ENCODE measurements around the gene VEGFD. TPM values are rescaled to one million over a fixed set of nuclear protein-coding genes. Genes with fewer than 3 reads are reported as not detected.

VEGFD gene
- total RNA-seq, 1 donor from 2014 or later, result not detected

- H3K36me3 Mint-ChIP-seq (ENCODE audit: low read depth), result no peaks in the 10 kb centered on the region
- H3K27me3 Mint-ChIP-seq, result no peaks in the 10 kb centered on the region
- no peaks in the 10 kb centered on the region for H3K9me3 Mint-ChIP-seq
- H3K4me3 Mint-ChIP-seq, result no peak overlapping the region
- intact Hi-C loops (cut with micrococcal nuclease), result no loop called here
- no peak for DNase-seq
- no peak overlapping the region for H3K27ac Mint-ChIP-seq
- no peaks in the 10 kb centered on the region for H3K4me1 Mint-ChIP-seq
Measured at GRCh38 chrX:15399962-15400391, 15.8 kb upstream of the VEGFD start.

- no peak overlapping the region for H3K27ac Mint-ChIP-seq
- no peaks in the 10 kb centered on the region for H3K36me3 Mint-ChIP-seq (ENCODE audit: low read depth)
- H3K9me3 Mint-ChIP-seq, result no peaks in the 10 kb centered on the region
- no peaks in the 10 kb centered on the region for H3K4me1 Mint-ChIP-seq
- no peak overlapping the region for H3K4me3 Mint-ChIP-seq
- intact Hi-C loops (cut with micrococcal nuclease), result no loop called here
- DNase-seq, result no peak
- H3K27me3 Mint-ChIP-seq, result no peaks in the 10 kb centered on the region
Measured at GRCh38 chrX:15398874-15399273, 14.7 kb upstream of the VEGFD start.

- Mint-ChIP-seq H3K4me1 (no peaks in the 10 kb centered on the region), H3K4me3 (no peak overlapping the region), H3K27ac (no peak overlapping the region), H3K27me3 (no peaks in the 10 kb centered on the region), H3K9me3 (no peaks in the 10 kb centered on the region), H3K36me3 (ENCODE audit: low read depth) (no peaks in the 10 kb centered on the region)
- intact Hi-C loops (cut with micrococcal nuclease), result no loop called here
- DNase-seq, result no peak
Measured at GRCh38 chrX:15395789-15396188, 11.6 kb upstream of the VEGFD start.

GRCh38 chrX:15391850-15392249 lies 7.6 kb upstream of the VEGFD start:
- Mint-ChIP-seq H3K4me1 (no peaks in the 10 kb centered on the region), H3K36me3 (ENCODE audit: low read depth) (no peaks in the 10 kb centered on the region), H3K27ac (no peak overlapping the region), H3K4me3 (no peak overlapping the region), H3K27me3 (no peaks in the 10 kb centered on the region), H3K9me3 (no peaks in the 10 kb centered on the region)
- intact Hi-C loops (cut with micrococcal nuclease), result no loop called here
- DNase-seq, result no peak

- Mint-ChIP-seq H3K4me1 (no peaks in the 10 kb centered on the region), H3K27me3 (no peaks in the 10 kb centered on the region), H3K36me3 (ENCODE audit: low read depth) (no peaks in the 10 kb centered on the region), H3K27ac (no peak overlapping the region), H3K9me3 (no peaks in the 10 kb centered on the region), H3K4me3 (no peak overlapping the region)
- DNase-seq, result no peak
- intact Hi-C loops (cut with micrococcal nuclease), result no loop called here
Measured at GRCh38 chrX:15382813-15383212, 1.4 kb downstream of the VEGFD start.

GRCh38 chrX:15376956-15377355 lies 7.3 kb downstream of the VEGFD start:
- DNase-seq, result no peak
- Mint-ChIP-seq H3K4me1 (no peaks in the 10 kb centered on the region), H3K27me3 (peaks cover 2% of the 10 kb centered on the region), H3K36me3 (ENCODE audit: low read depth) (no peaks in the 10 kb centered on the region), H3K4me3 (no peak overlapping the region), H3K27ac (no peak overlapping the region), H3K9me3 (no peaks in the 10 kb centered on the region)
- intact Hi-C loops (cut with micrococcal nuclease), result no loop called here

- DNase-seq, result no peak
- H3K27me3 Mint-ChIP-seq, result peaks cover 7% of the 10 kb centered on the region
- no peaks in the 10 kb centered on the region for H3K36me3 Mint-ChIP-seq (ENCODE audit: low read depth)
- H3K9me3 Mint-ChIP-seq, result no peaks in the 10 kb centered on the region
- H3K4me3 Mint-ChIP-seq, result no peak overlapping the region
- intact Hi-C loops (cut with micrococcal nuclease), result no loop called here
- no peak overlapping the region for H3K27ac Mint-ChIP-seq
- no peaks in the 10 kb centered on the region for H3K4me1 Mint-ChIP-seq
Measured at GRCh38 chrX:15373976-15374375, 10.2 kb downstream of the VEGFD start.

- no peaks in the 10 kb centered on the region for H3K9me3 Mint-ChIP-seq
- H3K4me3 Mint-ChIP-seq, result no peak overlapping the region
- H3K27ac Mint-ChIP-seq, result no peak overlapping the region
- H3K36me3 Mint-ChIP-seq (ENCODE audit: low read depth), result no peaks in the 10 kb centered on the region
- intact Hi-C loops (cut with micrococcal nuclease), result no loop called here
- no peaks in the 10 kb centered on the region for H3K4me1 Mint-ChIP-seq
- H3K27me3 Mint-ChIP-seq, result peaks cover 15% of the 10 kb centered on the region
- no peak for DNase-seq
Measured at GRCh38 chrX:15366506-15367352, 17.5 kb downstream of the VEGFD start.

- H3K4me1 Mint-ChIP-seq, result no peaks in the 10 kb centered on the region
- no peaks in the 10 kb centered on the region for H3K9me3 Mint-ChIP-seq
- H3K36me3 Mint-ChIP-seq (ENCODE audit: low read depth), result no peaks in the 10 kb centered on the region
- peaks cover 9% of the 10 kb centered on the region for H3K27me3 Mint-ChIP-seq
- DNase-seq, result no peak
- no peak overlapping the region for H3K4me3 Mint-ChIP-seq
- no peak overlapping the region for H3K27ac Mint-ChIP-seq
- intact Hi-C loops (cut with micrococcal nuclease), result no loop called here
Measured at GRCh38 chrX:15359701-15360100, 24.5 kb downstream of the VEGFD start.

GRCh38 chrX:15358533-15358932 lies 25.7 kb downstream of the VEGFD start:
- H3K27ac Mint-ChIP-seq, result no peak overlapping the region
- intact Hi-C loops (cut with micrococcal nuclease), result no loop called here

GRCh38 chrX:15356444-15356843 lies 27.8 kb downstream of the VEGFD start:
- H3K4me3 Mint-ChIP-seq, result no peak overlapping the region
- no peak for DNase-seq
- H3K36me3 Mint-ChIP-seq (ENCODE audit: low read depth), result no peaks in the 10 kb centered on the region
- H3K27ac Mint-ChIP-seq, result no peak overlapping the region
- intact Hi-C loops (cut with micrococcal nuclease), result no loop called here
- no peaks in the 10 kb centered on the region for H3K4me1 Mint-ChIP-seq
- peaks cover 4% of the 10 kb centered on the region for H3K27me3 Mint-ChIP-seq
- H3K9me3 Mint-ChIP-seq, result no peaks in the 10 kb centered on the region

More at GRCh38 chrX:15358533-15358932, 25.7 kb downstream of the VEGFD start:
- no peak overlapping the region for H3K4me3 Mint-ChIP-seq
- H3K9me3 Mint-ChIP-seq, result no peaks in the 10 kb centered on the region
- peaks cover 5% of the 10 kb centered on the region for H3K27me3 Mint-ChIP-seq
- DNase-seq, result no peak
- H3K4me1 Mint-ChIP-seq, result no peaks in the 10 kb centered on the region
- H3K36me3 Mint-ChIP-seq (ENCODE audit: low read depth), result no peaks in the 10 kb centered on the region

GRCh38 chrX:15350329-15350996 lies 33.8 kb downstream of the VEGFD start:
- intact Hi-C loops (cut with micrococcal nuclease), result no loop called here
- Mint-ChIP-seq H3K36me3 (ENCODE audit: low read depth) (no peaks in the 10 kb centered on the region), H3K27ac (no peak overlapping the region), H3K27me3 (peaks cover 4% of the 10 kb centered on the region), H3K4me3 (no peak overlapping the region), H3K9me3 (no peaks in the 10 kb centered on the region), H3K4me1 (no peaks in the 10 kb centered on the region)
- DNase-seq, result no peak

GRCh38 chrX:15349046-15349445 lies 35.2 kb downstream of the VEGFD start:
- peak; percentile 69 for DNase-seq
- H3K27me3 Mint-ChIP-seq, result peaks cover 11% of the 10 kb centered on the region
- H3K4me1 Mint-ChIP-seq, result no peaks in the 10 kb centered on the region
- intact Hi-C loops (cut with micrococcal nuclease), result loop anchor here (1.0 to 5.0 kb wide), 2 partner anchors 119 to 218 kb away; no protein-coding TSS in a partner anchor
- H3K9me3 Mint-ChIP-seq, result no peaks in the 10 kb centered on the region
- no peak overlapping the region for H3K27ac Mint-ChIP-seq
- no peaks in the 10 kb centered on the region for H3K36me3 Mint-ChIP-seq (ENCODE audit: low read depth)
- no peak overlapping the region for H3K4me3 Mint-ChIP-seq

GRCh38 chrX:15345976-15346375 lies 38.2 kb downstream of the VEGFD start:
- no peak overlapping the region for H3K27ac Mint-ChIP-seq
- H3K4me1 Mint-ChIP-seq, result no peaks in the 10 kb centered on the region
- intact Hi-C loops (cut with micrococcal nuclease), result loop anchor here (5.0 kb wide), 1 partner anchor 221 kb away; no protein-coding TSS in a partner anchor

More at GRCh38 chrX:15345976-15346375, 38.2 kb downstream of the VEGFD start:
- no peaks in the 10 kb centered on the region for H3K36me3 Mint-ChIP-seq (ENCODE audit: low read depth)
- no peak overlapping the region for H3K4me3 Mint-ChIP-seq
- peaks cover 19% of the 10 kb centered on the region for H3K27me3 Mint-ChIP-seq
- H3K9me3 Mint-ChIP-seq, result no peaks in the 10 kb centered on the region
- DNase-seq, result no peak

All from activated CD4-positive, alpha-beta T cell treated with anti-CD3 and anti-CD28 coated beads, Interleukin-2, amount 10 ng/mL, durations not matched to agents 24 days and 14 days (primary cell).